Neural cell (in vitro differentiated cells): ENCODE results near the gene FXYD6.

Source experiments
- RAD21 ChIP-seq: fragments of 450-650 bp; conservative IDR thresholded peaks from 2 replicates; pipeline ENCODE4 v1.6.1; 2014; ENCODE audit warnings: antibody characterized with exemption, mild to moderate bottlenecking, moderate library complexity
- TF ChIP-seq, protein P1 (sequence below): fragments of 450-650 bp; IDR thresholded peaks from 2 replicates; pipeline ENCODE4 v1.5.1; 2014; ENCODE audit warnings: antibody characterized with exemption, mild to moderate bottlenecking, moderate library complexity; ENCODE audit not compliant: poor library complexity, severe bottlenecking

DNA sequence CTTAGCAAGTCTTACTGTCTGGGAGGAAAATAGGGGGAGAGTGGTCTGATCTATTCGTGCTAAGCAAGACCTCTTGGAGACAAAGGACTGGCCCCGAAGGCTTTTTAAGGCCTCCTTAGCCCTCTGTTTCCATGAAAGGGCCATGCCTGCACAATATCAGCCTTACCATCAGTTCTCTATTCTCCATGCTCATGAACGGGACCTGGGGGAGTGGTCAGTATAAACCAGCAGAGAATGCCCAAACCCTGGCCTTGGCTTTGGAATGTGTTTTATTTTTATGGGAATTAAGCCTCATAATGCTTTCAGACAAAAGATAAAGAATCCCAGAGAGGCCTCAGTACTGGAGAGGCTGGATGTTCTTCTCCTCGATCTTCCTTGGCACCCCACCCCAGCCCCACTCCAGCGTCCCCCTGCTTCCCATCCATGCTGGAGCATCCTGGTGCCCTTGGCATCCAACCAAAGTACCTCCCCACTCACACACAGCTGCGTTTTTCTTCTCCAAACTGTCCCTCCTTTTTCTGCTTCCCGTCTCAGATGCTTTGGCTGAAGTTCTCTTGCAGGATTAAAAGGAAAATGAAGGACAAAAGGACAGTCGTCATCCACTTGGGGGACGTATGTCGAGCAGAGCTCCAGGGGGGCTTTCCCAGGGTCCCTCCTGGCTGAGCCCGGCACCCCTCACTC, 18.6 kb downstream of the FXYD6 start:
- TF ChIP-seq, protein P1, sequence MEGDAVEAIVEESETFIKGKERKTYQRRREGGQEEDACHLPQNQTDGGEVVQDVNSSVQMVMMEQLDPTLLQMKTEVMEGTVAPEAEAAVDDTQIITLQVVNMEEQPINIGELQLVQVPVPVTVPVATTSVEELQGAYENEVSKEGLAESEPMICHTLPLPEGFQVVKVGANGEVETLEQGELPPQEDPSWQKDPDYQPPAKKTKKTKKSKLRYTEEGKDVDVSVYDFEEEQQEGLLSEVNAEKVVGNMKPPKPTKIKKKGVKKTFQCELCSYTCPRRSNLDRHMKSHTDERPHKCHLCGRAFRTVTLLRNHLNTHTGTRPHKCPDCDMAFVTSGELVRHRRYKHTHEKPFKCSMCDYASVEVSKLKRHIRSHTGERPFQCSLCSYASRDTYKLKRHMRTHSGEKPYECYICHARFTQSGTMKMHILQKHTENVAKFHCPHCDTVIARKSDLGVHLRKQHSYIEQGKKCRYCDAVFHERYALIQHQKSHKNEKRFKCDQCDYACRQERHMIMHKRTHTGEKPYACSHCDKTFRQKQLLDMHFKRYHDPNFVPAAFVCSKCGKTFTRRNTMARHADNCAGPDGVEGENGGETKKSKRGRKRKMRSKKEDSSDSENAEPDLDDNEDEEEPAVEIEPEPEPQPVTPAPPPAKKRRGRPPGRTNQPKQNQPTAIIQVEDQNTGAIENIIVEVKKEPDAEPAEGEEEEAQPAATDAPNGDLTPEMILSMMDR, result no peak
- no peak for TF ChIP-seq RAD21
